Brain pericyte (primary cell): ENCODE measurements around the gene RABEP1.

Experiments used
- DNase-seq: peaks from one replicate; pipeline ENCODE4 v3.0.0-alpha.2; 2012; ENCODE audit warnings: low read depth, low spot score

RABEP1 gene

GRCh38 chr17:5362162-5362811, 80.2 kb downstream of the RABEP1 start:
- DNase-seq = no peak

- no peak for DNase-seq
Observed at GRCh38 chr17:5364156-5364555, 82.1 kb downstream of the RABEP1 start.

GRCh38 chr17:5364696-5365095, 82.6 kb downstream of the RABEP1 start:
- no peak for DNase-seq

GRCh38 chr17:5365831-5366230, 83.7 kb downstream of the RABEP1 start:
- DNase-seq = no peak

GRCh38 chr17:5370411-5370810, 88.3 kb downstream of the RABEP1 start:
- DNase-seq = no peak

- DNase-seq = no peak
Observed at GRCh38 chr17:5373112-5373511, 91.0 kb downstream of the RABEP1 start.

- no peak for DNase-seq
Observed at GRCh38 chr17:5378566-5379207, 96.6 kb downstream of the RABEP1 start.

- DNase-seq = no peak
Observed at GRCh38 chr17:5379351-5380107, 97.4 kb downstream of the RABEP1 start.

GRCh38 chr17:5380491-5381135, 98.5 kb downstream of the RABEP1 start:
- DNase-seq = no peak

GRCh38 chr17:5381542-5381941, 99.5 kb downstream of the RABEP1 start:
- DNase-seq = no peak

GRCh38 chr17:5391678-5392077, 109.6 kb downstream of the RABEP1 start:
- no peak for DNase-seq

- DNase-seq = no peak
Observed at GRCh38 chr17:5396612-5397011, 114.5 kb downstream of the RABEP1 start.

GRCh38 chr17:5399767-5400166, 117.7 kb downstream of the RABEP1 start:
- DNase-seq = no peak

GRCh38 chr17:5405400-5405799, 123.3 kb downstream of the RABEP1 start:
- DNase-seq = no peak

- no peak for DNase-seq
Observed at GRCh38 chr17:5408186-5408585, 126.1 kb downstream of the RABEP1 start.

- DNase-seq = no peak
Observed at GRCh38 chr17:5410594-5411272, 128.6 kb downstream of the RABEP1 start.

GRCh38 chr17:5413682-5414081, 131.6 kb downstream of the RABEP1 start:
- DNase-seq = no peak

- no peak for DNase-seq
Observed at GRCh38 chr17:5416901-5417300, 134.8 kb downstream of the RABEP1 start.

- no peak for DNase-seq
Observed at GRCh38 chr17:5418858-5419355, 136.8 kb downstream of the RABEP1 start.

GRCh38 chr17:5419356-5419958, 137.4 kb downstream of the RABEP1 start, which contains the start of gene NUP88:
NUP88 (minus strand) TSS chr17:5419662; CDS start chr17:5419650, 12 bp downstream.
- DNase-seq = peak; percentile 94
